HG03175 (cell line): Measurements from ENCODE around the gene FGL2.
"Not testable (repeated sequence)": the region's sequence is repeated elsewhere in the genome, so short reads cannot be mapped to it uniquely, and the experiment has no call there.

Experiments
- ATAC-seq: cut with Tn5 transposase; IDR thresholded peaks from one replicate; pipeline ENCODE4 v1.9.1; 2021; ENCODE audit warnings: mild to moderate bottlenecking, moderate library complexity; ENCODE audit not compliant: unreplicated experiment

Gene FGL2

GRCh38 chr7:77171073-77171472 is 28.5 kb downstream of the FGL2 start:
- ATAC-seq, result not testable (repeated sequence)

DNA sequence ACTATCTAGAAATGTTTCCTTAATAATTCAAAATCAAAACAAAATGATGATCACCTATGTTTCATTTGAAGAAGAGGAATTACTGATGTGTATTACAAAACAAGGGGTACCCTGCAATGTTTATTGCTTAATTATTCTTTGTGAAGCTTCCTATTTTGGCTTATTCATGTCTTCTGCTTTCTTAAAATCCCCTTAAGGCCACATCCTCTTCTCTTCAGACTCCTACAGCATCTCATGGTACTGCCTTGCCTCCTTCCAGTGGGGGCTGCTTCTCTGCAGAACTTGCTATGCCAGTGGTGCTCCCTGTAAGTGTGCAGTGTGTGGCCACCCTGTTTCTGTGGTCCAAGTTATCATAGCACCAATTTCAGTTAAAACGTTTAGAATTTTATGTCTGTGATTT is 42.2 kb downstream of the FGL2 start:
- ATAC-seq, result peak; percentile 60

GRCh38 chr7:77157034-77157433 is 42.6 kb downstream of the FGL2 start:
- peak; percentile 81 for ATAC-seq

DNA sequence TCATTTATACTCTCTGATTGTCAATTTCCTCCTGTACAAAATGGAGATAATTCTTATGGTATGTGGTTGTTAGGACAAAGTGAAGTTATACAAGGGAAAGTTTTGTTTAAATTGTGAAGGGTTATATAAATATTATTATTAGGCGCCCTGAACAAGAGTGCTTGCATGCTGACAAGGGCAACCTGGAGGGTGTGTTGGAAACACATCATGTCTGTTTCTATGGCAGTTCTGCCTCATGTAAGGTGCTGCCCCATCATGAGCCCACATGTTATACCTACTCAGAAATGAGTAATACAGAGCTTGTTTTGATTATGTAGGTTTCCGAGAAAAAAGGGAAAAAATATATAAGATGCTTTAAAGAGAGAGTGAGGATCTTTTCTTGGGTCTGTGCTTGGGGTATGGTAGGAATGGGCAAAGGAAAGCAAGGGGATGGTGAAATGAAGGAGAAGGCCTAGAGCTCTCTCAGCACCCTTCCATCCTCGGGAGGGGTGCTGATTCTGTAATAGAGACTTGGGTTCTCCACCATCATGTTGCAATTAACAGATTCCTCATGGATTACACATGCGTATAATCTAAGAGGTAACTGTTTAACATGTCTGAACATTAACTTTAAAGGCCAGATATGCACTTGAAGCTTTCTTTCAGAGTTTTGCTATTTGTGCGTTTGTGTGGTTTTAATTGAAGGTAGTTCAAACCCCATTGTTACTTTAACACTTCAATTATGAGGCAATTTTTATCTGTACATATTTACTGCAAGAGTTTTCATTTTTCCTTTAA is 43.8 kb downstream of the FGL2 start:
- ATAC-seq, result not testable (repeated sequence)

- ATAC-seq, result peak; percentile 71
Observed at GRCh38 chr7:77154917-77155464, 44.6 kb downstream of the FGL2 start.

- ATAC-seq, result not testable (repeated sequence)
Observed at GRCh38 chr7:77152232-77152631, 47.4 kb downstream of the FGL2 start.
